B cell (primary cell): ENCODE data around the gene PTPRN2. TPM values are rescaled to one million over a fixed set of nuclear protein-coding genes. Genes with fewer than 3 reads are reported as not detected.

ENCODE experiments used
- ATAC-seq: fragments of 200-7000 bp; cut with Tn5 transposase; one replicate; pipeline ENCODE4 v1.10.0; 2021; ENCODE audit warnings: low read depth, mild to moderate bottlenecking, moderate number of reproducible peaks, moderate library complexity
- CTCF ChIA-PET: fragments of 350-600 bp; sonication (Branson Sonifier 250); formaldehyde crosslinking; loops from one replicate; lab custom pipeline; 2021; ENCODE audit warnings: antibody characterized with exemption, inconsistent platforms; lab: Charles Lee
- POLR2A ChIA-PET: fragments of 350-600 bp; sonication (Branson Sonifier 250); formaldehyde crosslinking; loops from one replicate; lab custom pipeline; 2021; ENCODE audit warnings: antibody characterized with exemption; lab: Charles Lee
- DNase-seq: peaks from one replicate; pipeline ENCODE4 v3.0.0; 2013
- H2AFZ ChIP-seq: 2 replicates; pipeline ENCODE4 v1.6.1; 2012; ENCODE audit warnings: mild to moderate bottlenecking, low read depth, low read length; ENCODE audit not compliant: insufficient read depth, poor library complexity, severe bottlenecking
- H3K27ac ChIP-seq, 2 donors: 1 replicate in 1 of 2; 2 replicates in 1 of 2; pipeline ENCODE4 v1.5.1; 2012 to 2013; ENCODE audit warnings: low read length in 2 of 2, mild to moderate bottlenecking in 2 of 2, moderate library complexity in 1 of 2
- H3K27me3 ChIP-seq, 4 experiments: fragments of 200-600 bp in 1 of 4; sonication (generic) in 1 of 4; replicated peaks in 1 of 4; 1 replicate in 2 of 4; 2 replicates in 2 of 4; pipeline versions ENCODE4 v1.6.1 to v1.7.0; 2013 to 2016; ENCODE audit warnings: low read length in 3 of 4, mild to moderate bottlenecking in 2 of 4, mixed read lengths in 1 of 4, moderate library complexity in 1 of 4; ENCODE audit not compliant: insufficient read depth in 4 of 4, control insufficient read depth in 3 of 4; ENCODE audit errors: control extremely low read depth in 1 of 4
- H3K36me3 ChIP-seq, 2 experiments: replicated peaks in 1 of 2; 1 replicate in 1 of 2; 2 replicates in 1 of 2; pipeline versions ENCODE4 v1.6.1 to v1.7.1; 2013; ENCODE audit warnings: low read length in 1 of 2; ENCODE audit not compliant: insufficient read depth in 2 of 2, control insufficient read depth in 1 of 2; ENCODE audit errors: control extremely low read depth in 1 of 2, extremely low read depth in 1 of 2
- H3K4me1 ChIP-seq, 2 donors: fragments of 200-600 bp in 1 of 2; sonication (generic) in 1 of 2; 1 replicate in 1 of 2; 2 replicates in 1 of 2; pipeline versions ENCODE4 v1.5.1 to v1.6.1; 2013 to 2017; ENCODE audit warnings: low read length in 2 of 2; ENCODE audit not compliant: control insufficient read depth in 2 of 2, insufficient read depth in 2 of 2
- H3K4me2 ChIP-seq: replicated peaks from 2 replicates; pipeline ENCODE3; 2012; ENCODE audit warnings: mild to moderate bottlenecking, low read depth, low read length; ENCODE audit not compliant: poor library complexity, severe bottlenecking
- H3K4me3 ChIP-seq, 5 experiments: fragments of 200-600 bp in 1 of 5; sonication (generic) in 1 of 5; 1 replicate in 3 of 5; 2 replicates in 2 of 5; pipeline versions ENCODE4 v1.5.1 to v1.7.0; 2011 to 2016; ENCODE audit warnings: low read length in 4 of 5, mild to moderate bottlenecking in 4 of 5, low read depth in 2 of 5, control low read depth in 1 of 5, moderate library complexity in 1 of 5; ENCODE audit not compliant: insufficient read depth in 1 of 5; ENCODE audit errors: control extremely low read depth in 1 of 5, extremely low read depth in 1 of 5
- H3K79me2 ChIP-seq: fragments of 200-600 bp; sonication (generic); one replicate; pipeline ENCODE4 v1.6.0; 2016; ENCODE audit warnings: low read length; ENCODE audit not compliant: control insufficient read depth, insufficient read depth
- H3K9ac ChIP-seq: fragments of 200-600 bp; sonication (generic); 2 replicates; pipeline ENCODE4 v1.6.1; 2017; ENCODE audit warnings: mild to moderate bottlenecking, low read length, moderate library complexity
- H3K9me3 ChIP-seq, 3 donors: one replicate each; pipeline versions ENCODE4 v1.6.1 to v1.7.1; 2013; ENCODE audit warnings: low read length in 2 of 3; ENCODE audit not compliant: control insufficient read depth in 2 of 3, insufficient read depth in 1 of 3; ENCODE audit errors: control extremely low read depth in 1 of 3
- H4K20me1 ChIP-seq: 2 replicates; pipeline ENCODE4 v1.6.0; 2012; ENCODE audit warnings: mild to moderate bottlenecking, low read length; ENCODE audit not compliant: insufficient read depth, control insufficient read depth, poor library complexity, severe bottlenecking
- H3K27ac Mint-ChIP-seq: one replicate; pipeline ENCODE4 v1.8.0; 2021; ENCODE audit warnings: mixed read lengths
- H3K27me3 Mint-ChIP-seq: one replicate; pipeline ENCODE4 v1.8.0; 2021; ENCODE audit warnings: mixed read lengths
- H3K4me1 Mint-ChIP-seq: one replicate; pipeline ENCODE4 v1.8.0; 2021; ENCODE audit warnings: mixed read lengths
- H3K4me3 Mint-ChIP-seq: one replicate; pipeline ENCODE4 v1.8.0; 2021; ENCODE audit warnings: mixed read lengths
- H3K9me3 Mint-ChIP-seq: one replicate; pipeline ENCODE4 v1.8.0; 2022; ENCODE audit warnings: mixed read lengths; ENCODE audit not compliant: insufficient read depth
- CTCF ChIP-seq: fragments of 200-600 bp; IDR thresholded peaks from one replicate; pipeline ENCODE4 v1.8.0; 2022; ENCODE audit warnings: antibody characterized with exemption, mild to moderate bottlenecking
- EZH2 ChIP-seq: IDR thresholded peaks from 2 replicates; pipeline ENCODE4 v1.6.1; 2012; ENCODE audit warnings: borderline replicate concordance, low read depth, mild to moderate bottlenecking, moderate library complexity, low read length; ENCODE audit not compliant: insufficient read depth, poor library complexity, severe bottlenecking
- WGBS: methylation state at CpG from one replicate; pipeline ENCODE4 v1.1.5; 2013; ENCODE audit warnings: missing lambda C conversion rate; ENCODE audit not compliant: insufficient coverage; 5-methylcytosine and 5-hydroxymethylcytosine counted together
- intact Hi-C: fragments of 100-400 bp; cut with micrococcal nuclease; formaldehyde crosslinking; loops from one replicate; pipeline ENCODE4 v1.10.0; 2022
- polyA plus RNA-seq: library from polyadenylated mRNA; depleted of rRNA; stranded (reverse); fragments of >200 nt; gene quantifications from 2 replicates; pipeline ENCODE4 v1.2.3, GENCODE V29; 2012
- total RNA-seq, 2 donors: library from RNA; stranded (reverse); fragments of 120-200 nt in 1 of 2; gene quantifications; 1 replicate in 1 of 2; 2 replicates in 1 of 2; pipeline versions ENCODE4 v1.2.3 to v1.2.4, GENCODE V29; 2013 to 2022

The PTPRN2 gene
- total and polyA plus RNA-seq, 2 donors (not counting 1 experiment from before 2014, with no cell fraction given): 2.0 to 5.0 TPM

DNA sequence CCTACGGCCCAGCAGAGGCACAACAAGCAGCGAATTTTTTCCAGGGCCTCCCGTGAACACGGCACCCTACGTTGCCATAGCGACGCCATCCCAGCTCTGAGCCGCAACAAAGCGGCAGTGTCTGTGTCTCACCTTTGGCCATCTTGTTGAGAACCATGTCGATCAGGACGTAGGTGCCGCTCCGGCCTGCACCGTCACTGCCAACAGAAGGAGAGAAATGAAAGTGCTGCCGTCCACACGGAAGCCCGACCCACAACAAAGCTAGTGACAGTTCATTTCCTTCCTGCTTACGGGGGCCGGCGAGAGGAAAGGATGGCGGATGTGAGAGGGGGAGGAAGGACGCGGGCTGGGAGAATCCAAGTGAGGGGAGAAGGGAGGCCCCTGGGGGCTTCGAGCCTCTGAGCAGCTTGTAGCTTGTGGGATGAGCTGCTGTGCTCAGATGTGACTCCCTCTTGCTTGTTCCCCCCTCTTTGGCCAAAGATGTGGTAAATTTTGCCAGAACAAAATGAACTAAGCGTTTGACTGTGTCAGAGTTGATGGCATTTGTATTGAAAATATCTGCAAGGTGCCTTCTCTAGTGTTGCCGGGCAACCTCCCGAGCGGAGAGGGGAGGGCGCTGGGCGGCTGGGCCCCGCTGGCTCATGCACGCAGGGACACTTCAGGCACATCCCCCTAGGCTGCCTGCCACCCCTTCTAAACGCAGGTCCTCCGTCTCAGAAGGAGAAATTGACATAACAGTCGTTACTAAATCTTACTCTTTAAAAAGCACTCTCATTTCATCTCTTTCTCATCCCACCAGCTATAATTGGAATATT lies 1018.6 kb downstream of the PTPRN2 start:
- Mint-ChIP-seq H3K27me3 (no peaks in the 10 kb centered on the region), H3K27ac (peak overlapping the region; percentile 83), H3K9me3 (no peaks in the 10 kb centered on the region), H3K4me3 (peak overlapping the region; percentile 95), H3K4me1 (peaks cover 33% of the 10 kb centered on the region)
- Histone ChIP-seq H3K9ac (peak overlapping the region; percentile 79), H3K4me2 (peak overlapping the region; percentile 77), H3K79me2 (peaks cover 22% of the 10 kb centered on the region), H2AFZ (peak overlapping the region; percentile 92), H3K36me3 (no peaks in the 10 kb centered on the region), H4K20me1 (peaks cover 4% of the 10 kb centered on the region), H3K9me3 (no peaks in the 10 kb centered on the region), H3K27me3 (no peaks in the 10 kb centered on the region), H3K27ac (peak overlapping the region; percentile 4 to 68), H3K4me1 (peaks cover 13 to 17% of the 10 kb centered on the region in 2 donors), H3K4me3 (peak overlapping the region; percentile 50 to 75 (median 73))
- ATAC-seq (peak; percentile 75), DNase-seq (peak; percentile 61)
- 3% methylated on average over 27 of the region's 35 CpGs for WGBS
- TF ChIP-seq EZH2 (no peak), CTCF (no peak)
- intact Hi-C loops: no loop called here
- ChIA-PET CTCF (no interaction called here), POLR2A (no interaction called here)

GRCh38 chr7:157568106-157568769 lies 1019.4 kb downstream of the PTPRN2 start:
- DNase-seq (no peak), ATAC-seq (no peak)
- H3K27ac ChIP-seq: peak overlapping the region; percentile 4 to 68
- peaks cover 22% of the 10 kb centered on the region for H3K79me2 ChIP-seq
- H3K4me1 Mint-ChIP-seq: peaks cover 33% of the 10 kb centered on the region
- H3K9me3 ChIP-seq: peaks cover 0 to 4% (median 0%) of the 10 kb centered on the region in 3 donors
- peaks cover 4% of the 10 kb centered on the region for H4K20me1 ChIP-seq
- TF ChIP-seq CTCF: no peak
- no peak for TF ChIP-seq EZH2
- no peaks in the 10 kb centered on the region for H3K27me3 ChIP-seq
- peak overlapping the region; percentile 50 to 75 (median 73) for H3K4me3 ChIP-seq
- 67% methylated on average over 22 of the region's 25 CpGs for WGBS
- peak overlapping the region; percentile 95 for H3K4me3 Mint-ChIP-seq
- peak overlapping the region; percentile 79 for H3K9ac ChIP-seq
- ChIA-PET CTCF (no interaction called here), POLR2A (no interaction called here)
- H3K9me3 Mint-ChIP-seq: no peaks in the 10 kb centered on the region
- peak overlapping the region; percentile 77 for H3K4me2 ChIP-seq
- no peaks in the 10 kb centered on the region for H3K36me3 ChIP-seq
- H2AFZ ChIP-seq: peak overlapping the region; percentile 92
- peak overlapping the region; percentile 83 for H3K27ac Mint-ChIP-seq
- no peaks in the 10 kb centered on the region for H3K27me3 Mint-ChIP-seq
- H3K4me1 ChIP-seq: peaks cover 13 to 17% of the 10 kb centered on the region in 2 donors
- intact Hi-C loops: no loop called here
